ENCODE results near the gene CHMP5.

GRCh38 chr9:33242609-33243134, 22.2 kb upstream of the CHMP5 start:
- no peak for TF ChIP-seq CTCF (IDR thresholded peaks at IDR 0.05)
- TF ChIP-seq POLR2A (IDR thresholded peaks at IDR 0.05): no peak

Data from thyroid gland (tissue), 4 donors.